ENCODE data around the gene DYNC1LI2.
"Not testable (repeated sequence)": the region's sequence is repeated elsewhere in the genome, so short reads cannot be mapped to it uniquely, and the experiment has no call there.

Gene DYNC1LI2

GRCh38 chr16:66691234-66691633 is 60.2 kb downstream of the DYNC1LI2 start:
- H3K9ac ChIP-seq (ENCODE audit: low read length) = no peak overlapping the region
- H3K27ac ChIP-seq (ENCODE audit: low read depth, low read length) = no peak overlapping the region
- H3K4me1 ChIP-seq (ENCODE audit: control insufficient read depth, insufficient read depth, low read length) = peaks cover 6% of the 10 kb centered on the region
- H3K27me3 ChIP-seq (ENCODE audit: control insufficient read depth, insufficient read depth, low read length) = no peaks in the 10 kb centered on the region
- H3K36me3 ChIP-seq (ENCODE audit: control insufficient read depth, insufficient read depth, low read length) = no peaks in the 10 kb centered on the region
- no peak overlapping the region for H3K4me3 ChIP-seq (ENCODE audit: low read length)

GRCh38 chr16:66690106-66690847 is 61.1 kb downstream of the DYNC1LI2 start:
- no peak overlapping the region for H3K9ac ChIP-seq (ENCODE audit: low read length)

GRCh38 chr16:66689282-66689681 is 62.1 kb downstream of the DYNC1LI2 start:
- H3K36me3 ChIP-seq (ENCODE audit: control insufficient read depth, insufficient read depth, low read length) = no peaks in the 10 kb centered on the region
- H3K4me1 ChIP-seq (ENCODE audit: control insufficient read depth, insufficient read depth, low read length) = no peaks in the 10 kb centered on the region
- H3K27ac ChIP-seq (ENCODE audit: low read depth, low read length) = no peak overlapping the region
- no peak overlapping the region for H3K4me3 ChIP-seq (ENCODE audit: low read length)
- no peaks in the 10 kb centered on the region for H3K27me3 ChIP-seq (ENCODE audit: control insufficient read depth, insufficient read depth, low read length)
- H3K9ac ChIP-seq (ENCODE audit: low read length) = no peak overlapping the region

More at GRCh38 chr16:66690106-66690847, 61.1 kb downstream of the DYNC1LI2 start:
- H3K36me3 ChIP-seq (ENCODE audit: control insufficient read depth, insufficient read depth, low read length) = no peaks in the 10 kb centered on the region
- H3K27ac ChIP-seq (ENCODE audit: low read depth, low read length) = no peak overlapping the region
- H3K4me1 ChIP-seq (ENCODE audit: control insufficient read depth, insufficient read depth, low read length) = no peaks in the 10 kb centered on the region
- H3K27me3 ChIP-seq (ENCODE audit: control insufficient read depth, insufficient read depth, low read length) = no peaks in the 10 kb centered on the region
- no peak overlapping the region for H3K4me3 ChIP-seq (ENCODE audit: low read length)

- no peaks in the 10 kb centered on the region for H3K36me3 ChIP-seq (ENCODE audit: control insufficient read depth, insufficient read depth, low read length)
- H3K9ac ChIP-seq (ENCODE audit: low read length) = no peak overlapping the region
- no peaks in the 10 kb centered on the region for H3K4me1 ChIP-seq (ENCODE audit: control insufficient read depth, insufficient read depth, low read length)
These were observed 63.3 kb downstream of the DYNC1LI2 start for GRCh38 chr16:66687906-66688625.

GRCh38 chr16:66685501-66686115 is 65.8 kb downstream of the DYNC1LI2 start:
- H3K27ac ChIP-seq (ENCODE audit: low read depth, low read length); H3K4me1 ChIP-seq (ENCODE audit: control insufficient read depth, insufficient read depth, low read length); H3K9ac ChIP-seq (ENCODE audit: low read length); H3K27me3 ChIP-seq (ENCODE audit: control insufficient read depth, insufficient read depth, low read length); H3K4me3 ChIP-seq (ENCODE audit: low read length); H3K36me3 ChIP-seq (ENCODE audit: control insufficient read depth, insufficient read depth, low read length): not testable (repeated sequence)

More at GRCh38 chr16:66687906-66688625, 63.3 kb downstream of the DYNC1LI2 start:
- no peaks in the 10 kb centered on the region for H3K27me3 ChIP-seq (ENCODE audit: control insufficient read depth, insufficient read depth, low read length)
- no peak overlapping the region for H3K4me3 ChIP-seq (ENCODE audit: low read length)
- H3K27ac ChIP-seq (ENCODE audit: low read depth, low read length) = no peak overlapping the region

- H3K4me3 ChIP-seq (ENCODE audit: low read length) = no peak overlapping the region
- no peaks in the 10 kb centered on the region for H3K27me3 ChIP-seq (ENCODE audit: control insufficient read depth, insufficient read depth, low read length)
- H3K4me1 ChIP-seq (ENCODE audit: control insufficient read depth, insufficient read depth, low read length) = no peaks in the 10 kb centered on the region
- no peaks in the 10 kb centered on the region for H3K36me3 ChIP-seq (ENCODE audit: control insufficient read depth, insufficient read depth, low read length)
- no peak overlapping the region for H3K27ac ChIP-seq (ENCODE audit: low read depth, low read length)
- no peak overlapping the region for H3K9ac ChIP-seq (ENCODE audit: low read length)
These were observed 69.1 kb downstream of the DYNC1LI2 start for GRCh38 chr16:66682271-66682670.

GRCh38 chr16:66681676-66682075 is 69.7 kb downstream of the DYNC1LI2 start:
- Histone ChIP-seq H3K27ac (ENCODE audit: low read depth, low read length) (no peak overlapping the region), H3K27me3 (ENCODE audit: control insufficient read depth, insufficient read depth, low read length) (no peaks in the 10 kb centered on the region), H3K4me1 (ENCODE audit: control insufficient read depth, insufficient read depth, low read length) (no peaks in the 10 kb centered on the region), H3K9ac (ENCODE audit: low read length) (no peak overlapping the region), H3K4me3 (ENCODE audit: low read length) (no peak overlapping the region), H3K36me3 (ENCODE audit: control insufficient read depth, insufficient read depth, low read length) (no peaks in the 10 kb centered on the region)

GRCh38 chr16:66678337-66678736 is 73.1 kb downstream of the DYNC1LI2 start:
- H3K27ac ChIP-seq (ENCODE audit: low read depth, low read length) = no peak overlapping the region
- H3K27me3 ChIP-seq (ENCODE audit: control insufficient read depth, insufficient read depth, low read length) = no peaks in the 10 kb centered on the region
- H3K4me1 ChIP-seq (ENCODE audit: control insufficient read depth, insufficient read depth, low read length) = no peaks in the 10 kb centered on the region
- H3K9ac ChIP-seq (ENCODE audit: low read length) = no peak overlapping the region
- H3K4me3 ChIP-seq (ENCODE audit: low read length) = no peak overlapping the region
- no peaks in the 10 kb centered on the region for H3K36me3 ChIP-seq (ENCODE audit: control insufficient read depth, insufficient read depth, low read length)

GRCh38 chr16:66677836-66678235 is 73.6 kb downstream of the DYNC1LI2 start:
- Histone ChIP-seq H3K4me3 (ENCODE audit: low read length) (no peak overlapping the region), H3K4me1 (ENCODE audit: control insufficient read depth, insufficient read depth, low read length) (no peaks in the 10 kb centered on the region), H3K36me3 (ENCODE audit: control insufficient read depth, insufficient read depth, low read length) (no peaks in the 10 kb centered on the region), H3K27ac (ENCODE audit: low read depth, low read length) (no peak overlapping the region), H3K27me3 (ENCODE audit: control insufficient read depth, insufficient read depth, low read length) (no peaks in the 10 kb centered on the region), H3K9ac (ENCODE audit: low read length) (no peak overlapping the region)

GRCh38 chr16:66677179-66677578 is 74.2 kb downstream of the DYNC1LI2 start:
- H3K4me1 ChIP-seq (ENCODE audit: control insufficient read depth, insufficient read depth, low read length) = no peaks in the 10 kb centered on the region
- H3K36me3 ChIP-seq (ENCODE audit: control insufficient read depth, insufficient read depth, low read length) = no peaks in the 10 kb centered on the region
- no peak overlapping the region for H3K9ac ChIP-seq (ENCODE audit: low read length)
- H3K4me3 ChIP-seq (ENCODE audit: low read length) = no peak overlapping the region
- H3K27me3 ChIP-seq (ENCODE audit: control insufficient read depth, insufficient read depth, low read length) = no peaks in the 10 kb centered on the region
- H3K27ac ChIP-seq (ENCODE audit: low read depth, low read length) = no peak overlapping the region

GRCh38 chr16:66676599-66676998 is 74.8 kb downstream of the DYNC1LI2 start:
- no peak overlapping the region for H3K27ac ChIP-seq (ENCODE audit: low read depth, low read length)
- no peak overlapping the region for H3K9ac ChIP-seq (ENCODE audit: low read length)
- H3K4me1 ChIP-seq (ENCODE audit: control insufficient read depth, insufficient read depth, low read length) = no peaks in the 10 kb centered on the region
- no peak overlapping the region for H3K4me3 ChIP-seq (ENCODE audit: low read length)
- H3K27me3 ChIP-seq (ENCODE audit: control insufficient read depth, insufficient read depth, low read length) = no peaks in the 10 kb centered on the region
- H3K36me3 ChIP-seq (ENCODE audit: control insufficient read depth, insufficient read depth, low read length) = no peaks in the 10 kb centered on the region

GRCh38 chr16:66673691-66674090 is 77.7 kb downstream of the DYNC1LI2 start:
- Histone ChIP-seq H3K4me1 (ENCODE audit: control insufficient read depth, insufficient read depth, low read length) (no peaks in the 10 kb centered on the region), H3K9ac (ENCODE audit: low read length) (no peak overlapping the region), H3K36me3 (ENCODE audit: control insufficient read depth, insufficient read depth, low read length) (no peaks in the 10 kb centered on the region), H3K4me3 (ENCODE audit: low read length) (no peak overlapping the region), H3K27ac (ENCODE audit: low read depth, low read length) (no peak overlapping the region), H3K27me3 (ENCODE audit: control insufficient read depth, insufficient read depth, low read length) (no peaks in the 10 kb centered on the region)

Data from rectal smooth muscle tissue (tissue), 1 donor.